Stimulated activated CD4-positive, alpha-beta T cell treated with anti-CD3 and anti-CD28 coated beads, Interleukin-4, amount 100 ng/mL, for 4 hours (primary cell): Measurements from ENCODE around the gene TTC7B.
A peak's percentile ranks its signal among the peaks of the same experiment; 100 is the strongest.

Source experiments
- DNase-seq, 2 experiments: peaks; one replicate each; pipeline ENCODE4 v3.0.0-alpha.2; 2020

The TTC7B gene

DNA sequence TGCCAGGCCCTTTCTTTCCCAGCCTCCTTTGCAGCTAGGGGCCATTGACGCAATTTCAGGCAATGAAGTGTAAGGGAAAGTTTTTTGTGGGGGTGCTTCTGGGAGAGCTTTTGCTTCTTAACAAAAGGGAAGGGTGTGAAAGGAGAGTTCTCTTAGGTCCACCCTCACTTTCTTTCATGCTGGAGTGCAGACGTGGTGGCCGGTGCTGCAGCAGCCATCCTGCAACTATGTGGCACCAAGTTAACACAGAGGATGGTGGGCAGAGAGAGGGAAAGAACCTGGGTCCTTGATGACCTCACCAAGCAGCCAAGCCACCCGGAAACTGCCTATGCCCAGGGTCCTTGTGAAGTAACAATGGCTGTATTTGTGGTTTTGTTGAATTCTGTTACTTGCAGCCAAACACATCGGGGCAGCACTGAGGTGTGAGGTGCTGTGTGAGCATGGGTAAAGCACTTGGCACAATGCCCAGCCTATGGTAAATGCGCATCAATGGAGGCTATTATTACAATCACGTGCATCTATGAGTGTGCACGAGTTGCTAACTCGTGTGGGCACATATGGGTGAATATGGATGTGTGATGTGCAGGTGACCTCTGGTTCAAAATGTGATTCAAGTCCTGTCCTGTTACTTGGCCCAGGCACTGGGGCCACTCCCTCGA is 296.8 kb downstream of the TTC7B start:
- no peak for DNase-seq

DNA sequence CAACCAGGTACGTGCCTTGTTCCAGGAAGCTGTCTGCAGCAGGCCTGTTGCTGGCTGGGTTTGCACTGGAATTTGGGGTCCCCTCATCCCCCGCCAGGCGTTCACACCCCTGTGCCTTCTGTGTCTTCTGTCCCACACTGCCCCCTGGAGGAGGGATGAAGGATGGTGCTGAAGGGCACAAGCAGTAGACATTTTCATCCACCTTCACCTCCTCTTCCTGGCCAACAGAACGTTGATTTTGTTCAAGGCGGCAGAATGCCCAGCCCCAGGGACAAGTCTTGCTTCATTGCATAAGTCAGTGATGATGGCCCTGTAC is 297.3 kb downstream of the TTC7B start:
- peak; percentile 34 to 43 for DNase-seq

- DNase-seq, result no peak
These were observed 297.9 kb downstream of the TTC7B start for GRCh38 chr14:90518069-90518940.

DNA sequence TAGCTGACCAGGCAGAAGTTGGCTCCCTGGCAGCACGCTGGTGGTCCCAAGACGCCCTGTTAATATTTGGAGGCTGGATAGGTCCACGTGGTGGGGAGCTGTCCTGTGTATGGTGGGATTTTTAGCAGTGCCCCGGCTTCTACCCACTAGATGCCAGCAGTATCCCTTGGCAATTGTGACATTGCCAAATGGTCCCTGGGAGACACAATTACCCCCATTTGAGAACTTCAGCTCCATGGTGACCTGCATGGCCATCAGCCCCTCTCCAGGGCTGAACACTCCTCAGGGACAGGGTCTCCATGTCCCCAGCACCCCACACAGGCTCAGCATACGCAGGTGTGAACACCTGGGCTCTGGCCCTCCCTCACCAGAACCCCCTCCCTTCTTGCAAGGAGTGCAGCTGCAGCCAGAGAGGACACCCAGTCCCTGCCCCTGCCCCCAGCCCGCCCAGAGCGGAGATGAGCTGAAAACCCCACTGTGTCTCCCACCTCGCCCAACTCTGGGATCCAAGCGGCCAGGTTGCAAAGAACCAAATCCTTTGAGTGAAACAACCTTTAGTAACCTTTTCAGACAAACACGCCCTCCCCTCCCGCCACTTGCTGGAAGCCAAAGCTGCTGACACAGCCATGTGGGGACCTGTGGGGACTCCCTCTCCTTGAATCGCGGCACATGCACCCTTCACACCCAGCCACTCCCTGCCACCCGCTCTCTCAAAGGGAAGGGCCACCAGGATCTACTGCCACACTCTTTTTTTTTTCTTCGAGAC is 299.0 kb downstream of the TTC7B start:
- no peak for DNase-seq

DNA sequence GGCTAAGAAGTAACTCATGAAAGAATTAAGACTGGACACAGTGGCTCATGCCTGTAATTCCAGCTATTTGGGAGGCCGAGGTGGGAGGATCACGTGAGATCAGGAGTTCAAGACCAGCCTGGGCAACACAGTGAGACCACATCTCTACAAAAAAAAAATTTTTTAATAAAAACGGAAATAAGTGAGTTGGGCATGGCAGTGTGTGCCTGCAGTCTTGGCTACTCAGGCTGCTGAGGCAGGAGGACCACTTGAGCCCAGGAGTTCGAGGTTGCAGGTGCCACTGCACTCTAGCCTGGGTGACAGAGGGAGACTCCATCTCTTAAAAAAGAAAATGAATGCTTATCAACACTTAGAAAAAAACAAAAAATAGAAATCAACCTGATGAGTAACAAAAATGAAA is 301.7 kb downstream of the TTC7B start:
- DNase-seq, result no peak

DNA sequence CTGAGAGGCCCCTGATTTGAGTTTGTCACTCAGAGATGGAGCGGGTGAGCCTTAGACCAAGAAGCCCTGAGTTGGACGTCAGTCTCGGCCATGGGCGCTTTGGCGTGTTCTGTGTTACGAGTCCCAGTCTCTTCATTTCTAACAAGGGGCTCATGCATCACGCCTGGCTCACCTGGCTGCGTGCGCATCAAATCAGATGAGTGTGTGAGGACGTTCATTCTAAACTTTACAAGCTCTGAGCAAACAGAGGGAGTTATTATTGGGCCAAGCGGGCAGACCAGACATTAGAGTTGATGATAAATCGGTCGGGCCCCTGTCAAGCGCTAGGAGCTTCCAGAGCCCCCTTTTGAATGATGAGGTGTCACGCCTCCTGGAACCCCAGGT is 302.2 kb downstream of the TTC7B start:
- DNase-seq, result no peak

- DNase-seq, result no peak
These were observed 302.8 kb downstream of the TTC7B start for GRCh38 chr14:90513161-90514014.

DNA sequence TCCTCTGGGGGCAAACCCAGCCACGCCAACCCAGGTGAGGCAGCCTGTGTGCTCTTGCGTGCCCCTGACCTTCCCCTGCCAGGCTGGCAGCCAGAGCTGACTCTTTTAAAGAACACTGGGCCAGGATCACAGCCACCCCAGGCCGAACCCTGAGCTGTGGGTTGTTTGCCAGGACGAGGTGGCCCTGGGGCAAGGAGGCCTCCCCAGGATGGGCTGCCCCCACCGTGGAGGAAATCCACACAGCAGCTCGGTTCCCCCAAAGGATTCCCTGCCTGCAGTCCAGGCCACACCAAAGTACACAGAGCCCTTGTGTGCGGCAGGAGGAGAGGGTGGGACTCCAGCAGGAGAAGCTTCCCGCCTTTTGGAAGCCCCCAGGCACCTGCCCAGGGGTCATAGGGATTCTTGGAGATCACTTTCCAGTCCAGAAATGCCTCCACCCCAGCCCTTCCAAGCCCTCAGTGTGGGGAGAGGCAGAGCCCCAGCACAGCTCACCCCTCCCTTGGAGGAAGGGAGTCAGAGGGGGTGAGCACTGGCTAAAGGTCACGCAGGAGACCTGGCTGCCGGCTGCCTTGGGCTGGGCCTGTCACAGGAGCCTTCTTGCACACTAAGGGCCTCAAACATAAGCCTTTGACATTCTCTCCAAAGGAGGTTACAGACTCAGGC is 303.8 kb downstream of the TTC7B start:
- DNase-seq, result no peak

DNA sequence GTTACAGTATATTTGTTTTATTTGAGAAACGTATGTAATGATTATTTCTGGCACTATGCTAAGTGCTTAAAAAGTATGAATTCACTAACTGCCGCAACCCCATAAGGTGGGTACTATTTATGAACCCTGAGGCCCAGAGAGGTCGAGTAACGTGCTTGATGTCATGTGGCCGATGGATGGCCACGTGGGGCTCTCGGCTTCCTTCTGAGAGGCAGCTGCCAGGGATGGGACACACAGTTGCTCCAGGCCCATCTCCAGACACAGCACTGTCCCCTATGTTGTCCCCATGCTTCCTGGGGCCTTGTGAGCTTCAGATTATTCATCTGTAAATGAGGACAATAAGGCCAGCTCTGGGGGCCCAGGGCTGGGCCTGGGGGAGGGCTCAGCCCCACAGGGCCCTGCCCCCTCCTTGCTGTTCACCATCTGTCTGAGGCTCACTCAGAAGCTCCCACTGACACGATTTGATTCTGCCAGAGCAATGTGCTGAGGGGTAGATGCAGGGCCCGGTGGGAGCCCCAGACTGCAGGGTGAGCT is 304.4 kb downstream of the TTC7B start:
- DNase-seq, result no peak

DNA sequence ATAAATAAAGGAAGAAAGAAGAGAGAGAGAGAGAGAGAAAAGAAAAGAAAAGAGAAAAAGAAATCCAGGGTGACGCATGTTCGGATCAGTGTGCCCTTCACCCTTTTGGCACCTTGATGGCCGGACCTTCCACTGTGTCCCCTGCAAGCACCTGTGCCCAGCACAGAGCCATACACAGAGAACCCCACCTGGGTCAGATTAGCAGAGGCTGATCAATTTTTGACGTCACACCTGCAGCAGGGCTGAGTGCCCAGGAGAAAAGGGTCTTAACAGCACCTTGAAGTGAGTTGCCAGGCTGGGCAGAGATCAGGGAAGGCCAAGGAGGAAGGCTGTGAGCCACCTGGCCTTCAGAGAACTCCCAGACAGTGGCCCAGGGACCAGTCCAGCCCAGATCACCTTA is 305.0 kb downstream of the TTC7B start:
- DNase-seq, result no peak

DNA sequence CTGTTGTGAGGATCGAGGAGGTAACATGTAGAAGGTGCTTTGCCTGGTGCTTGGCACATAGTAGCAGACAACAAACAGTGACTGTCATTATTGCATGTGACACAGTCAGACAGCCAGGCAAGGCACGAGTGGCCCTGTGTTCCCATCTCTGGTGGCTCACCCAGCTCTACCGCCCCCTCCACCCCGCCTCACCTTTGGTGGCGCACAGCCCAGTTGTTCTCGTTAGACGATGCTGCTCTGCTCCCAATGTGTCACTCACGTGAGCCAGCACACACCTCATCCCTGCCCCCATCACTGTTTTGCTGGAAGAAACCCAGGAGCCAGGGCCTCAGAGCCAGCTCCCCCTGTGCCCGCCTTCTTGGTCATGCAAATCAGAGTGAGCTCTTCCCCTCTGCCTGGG is 306.1 kb downstream of the TTC7B start:
- DNase-seq, result no peak

DNA sequence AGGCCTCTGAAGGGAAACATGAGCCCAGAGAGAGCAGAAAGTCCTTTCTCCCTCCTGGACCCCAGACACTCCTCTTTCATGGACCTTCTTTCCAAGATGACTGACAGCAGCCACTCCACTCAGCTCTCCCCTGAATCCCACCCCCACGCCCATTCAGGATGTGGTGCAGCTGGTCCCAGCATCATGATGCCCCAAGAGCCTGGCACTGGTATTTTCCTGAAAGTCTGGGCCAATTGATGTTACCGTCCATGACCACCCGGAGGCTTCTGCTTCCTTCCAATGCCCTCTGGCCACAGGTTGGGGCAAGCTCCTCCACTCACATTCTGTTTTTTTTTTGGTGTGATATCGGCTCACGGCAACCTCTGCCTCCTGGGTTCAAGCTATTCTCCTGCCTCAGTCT is 306.8 kb downstream of the TTC7B start:
- no peak for DNase-seq

- no peak for DNase-seq
These were observed 307.5 kb downstream of the TTC7B start for GRCh38 chr14:90508536-90509254.

DNA sequence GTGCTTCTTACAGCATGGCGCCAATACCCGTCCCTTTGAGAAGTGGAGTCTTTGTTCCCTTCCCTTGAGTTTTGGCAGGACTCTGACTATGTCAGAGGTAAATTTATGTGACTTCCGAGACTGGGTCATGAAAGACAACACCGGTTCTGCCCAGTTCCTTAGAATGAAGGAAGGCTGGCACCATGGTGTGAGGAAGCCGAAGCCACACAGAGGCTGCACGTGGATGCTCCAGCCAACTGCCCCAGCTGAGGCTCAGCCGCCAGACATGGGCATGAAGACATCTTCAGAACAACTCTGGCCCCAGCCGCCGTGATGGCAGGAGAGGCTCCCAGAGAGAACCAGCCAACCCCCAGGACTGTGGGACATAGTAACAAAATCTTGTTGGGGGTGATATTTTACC is 308.2 kb downstream of the TTC7B start:
- DNase-seq, result no peak

- DNase-seq, result no peak
These were observed 308.8 kb downstream of the TTC7B start for GRCh38 chr14:90507428-90507827.

GRCh38 chr14:90506748-90507147 is 309.5 kb downstream of the TTC7B start:
- no peak for DNase-seq

DNA sequence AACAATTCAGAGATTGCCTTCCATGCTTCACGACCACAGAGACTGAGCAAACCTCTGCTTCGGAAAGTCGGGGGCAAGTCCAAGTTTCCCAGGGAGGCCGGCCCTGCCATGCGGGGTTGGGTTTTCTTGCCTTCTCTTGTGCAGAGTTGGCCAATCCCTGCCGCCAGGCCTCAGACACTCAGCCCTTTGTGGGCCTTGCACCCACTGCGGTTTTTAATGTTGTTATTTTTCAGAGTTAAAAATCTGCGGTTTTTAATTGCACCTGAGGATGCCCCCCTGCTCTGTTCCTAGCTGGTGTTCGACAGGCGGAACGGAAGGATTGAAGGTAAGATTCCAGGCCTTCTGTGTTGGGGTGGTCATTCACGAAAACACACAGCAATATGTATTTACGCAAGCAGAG is 310.7 kb downstream of the TTC7B start:
- DNase-seq, result no peak

DNA sequence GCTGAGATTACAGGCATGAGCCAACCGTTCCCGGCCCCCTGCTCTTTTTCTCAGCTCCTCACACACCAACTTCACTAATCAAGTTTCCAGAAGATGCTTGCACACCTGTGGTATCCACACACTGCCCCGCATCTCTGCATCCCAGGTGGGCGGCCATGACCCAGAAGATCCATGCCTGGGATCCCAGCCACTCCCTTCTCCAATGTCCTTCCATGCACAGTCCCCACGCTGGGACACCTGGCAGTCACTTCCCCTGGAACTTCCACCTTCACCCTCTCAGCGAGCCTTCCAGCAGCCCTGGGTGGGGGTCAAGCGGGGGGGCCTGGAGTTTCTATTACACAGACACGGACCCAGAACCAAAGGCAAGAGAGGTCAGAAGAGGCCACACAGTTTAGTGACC is 311.6 kb downstream of the TTC7B start:
- no peak for DNase-seq

DNA sequence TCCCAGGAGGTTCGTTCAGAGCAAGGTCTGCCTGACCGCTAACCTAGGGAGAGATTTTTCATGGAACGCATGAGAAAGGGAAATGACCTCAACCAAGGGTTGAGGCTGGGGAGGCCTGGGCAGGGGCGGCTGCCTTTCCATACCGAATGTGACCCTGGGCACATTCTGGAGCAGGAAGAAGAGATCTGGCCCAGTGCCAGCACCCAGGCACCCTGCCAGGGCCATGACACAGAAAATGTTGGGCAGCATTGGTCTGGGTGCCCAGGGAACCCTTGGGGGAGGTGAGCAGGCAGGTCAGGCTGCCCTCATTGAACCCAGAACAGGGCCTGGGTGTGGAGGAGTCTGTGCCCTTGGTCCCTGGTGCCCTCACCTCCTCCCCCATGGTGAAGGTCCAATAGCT is 312.6 kb downstream of the TTC7B start:
- no peak for DNase-seq

DNA sequence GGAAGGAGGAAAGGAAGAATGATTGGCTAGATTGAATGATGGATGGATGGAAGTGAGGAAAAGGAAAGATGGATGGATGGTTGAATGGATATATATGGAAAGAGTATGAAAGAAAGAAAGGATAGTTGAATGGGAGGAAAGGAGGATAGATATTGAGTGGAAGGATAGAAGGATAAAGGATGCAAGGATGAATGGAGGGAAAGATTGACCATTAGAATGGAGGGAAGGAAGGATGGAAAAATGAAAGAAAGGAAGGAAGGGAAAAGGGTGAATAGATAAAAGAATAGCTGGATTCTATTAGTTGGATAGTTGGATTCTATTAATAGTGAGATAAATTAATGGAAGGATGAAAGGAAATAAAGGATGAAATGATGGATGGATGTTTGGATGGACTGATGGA is 313.5 kb downstream of the TTC7B start:
- no peak for DNase-seq

- no peak for DNase-seq
These were observed 315.4 kb downstream of the TTC7B start for GRCh38 chr14:90500665-90501370.
